MM.1S (cell line): ENCODE measurements around the gene MUSK.

Source experiments
- CTCF ChIP-seq: fragments of 300-600 bp; sonication (generic); IDR thresholded peaks from 2 replicates; pipeline ENCODE4 v1.5.1; 2016; ENCODE audit warnings: antibody characterized with exemption, low read length, mixed read lengths
- EZH2 ChIP-seq: fragments of 300-600 bp; sonication (generic); optimal IDR thresholded peaks from 2 replicates; pipeline ENCODE3; 2017; ENCODE audit warnings: low read depth, mild to moderate bottlenecking, antibody characterized with exemption, low read length, mixed read lengths

DNA sequence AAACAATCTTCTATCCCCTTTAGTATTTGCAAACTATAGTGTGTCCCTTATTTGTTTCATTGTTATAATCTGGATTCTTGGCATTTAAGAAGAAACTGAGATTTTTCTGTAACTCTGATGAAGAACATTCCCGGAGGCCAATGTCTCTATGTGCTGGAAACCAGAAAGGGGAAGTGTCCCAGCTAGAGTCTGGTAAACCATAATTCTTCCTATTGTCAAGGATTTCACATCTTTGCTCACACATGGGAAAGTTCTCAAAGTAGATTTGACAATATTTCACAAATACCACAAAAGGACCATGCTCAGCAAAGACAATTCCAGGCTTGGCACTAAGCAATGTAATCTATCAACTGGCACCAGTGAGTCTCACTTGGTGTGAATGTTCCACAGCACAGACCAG, 146.8 kb downstream of the MUSK start:
- TF ChIP-seq CTCF (no peak), EZH2 (no peak)
